ENCODE data around the gene COX14.
"Not testable (repeated sequence)": the region's sequence is repeated elsewhere in the genome, so short reads cannot be mapped to it uniquely, and the experiment has no call there.

Gene COX14

DNA sequence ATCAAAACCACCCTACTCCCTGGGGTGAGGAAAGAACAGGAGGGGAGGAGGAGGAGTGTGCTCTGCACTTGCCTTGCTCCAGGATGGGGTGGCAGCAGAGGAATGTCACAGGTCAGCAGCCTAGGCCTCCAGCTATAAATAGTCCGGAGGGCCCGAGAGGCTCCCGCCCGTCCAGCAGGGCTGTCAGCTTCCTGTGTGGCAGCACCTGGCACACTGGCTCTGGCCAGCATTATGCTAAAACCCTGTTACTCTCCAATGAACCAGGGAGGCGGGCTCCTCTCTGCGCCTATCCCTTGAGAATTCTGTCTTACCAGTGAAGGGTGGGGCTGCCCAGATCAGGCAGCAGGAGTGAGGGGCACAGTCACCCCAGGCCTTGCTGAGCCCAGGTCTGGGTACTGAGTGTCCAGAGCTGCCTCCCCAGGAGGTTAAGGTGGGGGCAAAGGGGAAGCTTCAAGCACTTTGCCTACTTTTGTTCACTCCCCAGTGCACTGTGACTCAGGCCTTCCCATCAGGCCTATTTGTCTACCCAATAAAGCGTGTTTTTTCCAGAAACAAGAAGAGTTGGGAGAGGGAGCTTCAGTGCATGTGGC is 1.2 kb upstream of the COX14 start:
- DNase-seq: no peak

DNA sequence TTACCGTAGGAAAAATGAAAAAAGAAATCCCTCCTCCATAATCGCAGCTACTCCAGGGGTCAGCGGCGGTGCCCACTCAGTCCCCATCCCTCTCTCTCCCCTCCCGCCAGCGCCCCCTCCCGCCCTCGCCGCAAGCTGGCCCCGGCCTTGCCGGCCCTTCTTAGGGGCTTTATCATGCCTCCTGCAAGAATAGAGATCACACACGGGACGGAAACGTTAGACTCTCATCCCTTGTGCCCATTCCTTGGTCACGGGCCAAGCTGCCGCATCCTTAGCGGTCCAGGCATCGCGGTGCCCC is 692 bp upstream of the COX14 start:
- DNase-seq: no peak

DNA sequence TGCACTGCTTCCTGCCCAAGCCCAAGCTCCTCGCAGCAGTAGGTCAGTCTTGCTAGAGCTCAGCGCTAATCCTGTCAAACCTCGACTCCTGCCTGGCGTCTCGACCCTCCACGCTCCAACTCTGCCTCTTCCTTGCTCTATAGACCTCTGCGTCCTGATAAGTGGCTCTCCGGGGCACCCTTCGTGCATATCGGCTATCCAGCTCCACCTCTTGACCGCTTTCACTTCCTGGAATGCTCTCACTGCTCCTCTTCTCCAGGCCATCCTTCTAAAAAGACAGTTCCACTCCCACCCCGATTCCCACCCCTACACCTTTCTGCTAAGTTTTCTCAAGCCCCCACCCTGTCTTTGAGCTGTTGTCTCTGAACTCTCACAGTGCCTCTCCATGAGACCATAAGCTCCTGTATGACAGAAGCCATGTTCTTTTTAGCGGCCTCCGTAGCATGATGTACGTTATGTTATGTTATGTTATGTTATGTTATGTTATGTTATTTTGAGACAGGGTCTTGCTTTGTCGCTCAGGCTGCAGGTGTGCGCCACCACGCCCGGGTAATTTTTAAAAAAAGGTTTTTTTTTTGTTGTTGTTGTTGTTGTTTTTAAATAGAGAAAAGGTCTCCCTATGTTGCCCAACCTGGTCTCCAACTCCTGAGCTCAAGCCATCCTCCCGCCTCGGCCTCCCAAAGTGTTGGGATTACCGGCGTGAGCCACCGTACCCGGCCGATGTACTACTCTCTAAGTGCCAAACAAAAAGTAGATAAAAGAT is 601 bp downstream of the COX14 start:
- DNase-seq: no peak

GRCh38 chr12:50117057-50117622 is 5.1 kb downstream of the COX14 start:
- no peak for DNase-seq

DNA sequence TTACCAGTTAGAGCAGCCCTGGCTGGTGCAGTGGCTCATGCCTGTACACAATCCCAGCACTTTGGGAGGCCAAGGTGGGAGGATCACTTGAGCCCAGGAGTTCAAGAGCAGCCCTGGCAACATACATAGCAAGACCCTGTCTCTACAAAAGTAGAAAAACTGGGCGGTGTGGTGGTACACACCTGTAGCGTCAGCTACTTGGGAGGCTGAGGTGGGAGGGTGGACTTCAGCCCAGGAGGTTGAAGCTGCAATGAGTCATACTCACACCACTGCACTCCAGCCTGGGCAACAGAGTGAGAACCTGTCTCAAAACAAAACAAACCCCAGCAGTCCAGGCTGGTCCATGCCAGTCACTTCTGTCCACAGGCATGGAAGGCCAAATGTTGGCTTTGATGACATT is 7.4 kb downstream of the COX14 start:
- no peak for DNase-seq

DNA sequence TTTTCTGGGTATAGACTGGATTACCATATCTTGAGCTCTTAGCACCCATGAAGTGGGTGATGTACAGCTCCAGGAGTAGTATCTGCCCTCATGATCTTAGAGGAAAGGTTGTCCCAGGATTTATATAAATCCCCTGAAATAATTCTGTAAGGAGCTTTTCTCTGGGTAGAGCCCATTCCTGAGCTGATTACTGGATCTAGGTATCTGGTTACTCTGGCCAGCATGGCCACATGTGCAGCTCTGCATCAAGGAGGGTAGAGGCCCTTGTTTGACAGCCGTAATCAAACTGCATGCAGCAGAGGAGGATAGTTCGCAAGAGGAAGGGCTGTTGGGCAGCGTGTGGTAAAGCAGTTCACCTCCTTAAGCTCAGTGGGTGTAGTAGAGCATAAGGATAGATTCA is 8.5 kb downstream of the COX14 start:
- DNase-seq: no peak

GRCh38 chr12:50120953-50121352 is 8.9 kb downstream of the COX14 start:
- DNase-seq: no peak

- no peak for DNase-seq
Observed at GRCh38 chr12:50121641-50122040, 9.6 kb downstream of the COX14 start.

DNA sequence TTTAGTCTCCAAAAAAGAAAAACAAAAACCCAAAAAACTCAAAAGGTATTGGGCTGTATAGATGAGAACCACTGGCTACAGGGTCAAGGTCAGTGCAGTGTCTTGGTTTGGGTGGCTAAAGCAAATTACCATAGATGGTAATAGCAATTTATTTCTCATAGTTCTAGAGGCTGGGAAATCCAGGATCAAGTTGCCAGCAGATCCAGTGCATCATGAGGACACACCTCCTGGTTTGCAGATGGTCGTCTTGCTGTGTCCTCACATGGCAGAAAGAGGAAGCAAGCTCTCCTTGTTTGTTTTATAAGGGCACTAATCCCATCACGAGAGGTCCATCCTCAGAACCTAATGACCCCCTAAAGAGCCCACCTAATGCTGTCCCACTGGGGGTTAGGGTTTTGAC is 11.2 kb downstream of the COX14 start:
- DNase-seq: no peak

GRCh38 chr12:50127546-50127945 is 15.5 kb downstream of the COX14 start:
- no peak for DNase-seq

DNA sequence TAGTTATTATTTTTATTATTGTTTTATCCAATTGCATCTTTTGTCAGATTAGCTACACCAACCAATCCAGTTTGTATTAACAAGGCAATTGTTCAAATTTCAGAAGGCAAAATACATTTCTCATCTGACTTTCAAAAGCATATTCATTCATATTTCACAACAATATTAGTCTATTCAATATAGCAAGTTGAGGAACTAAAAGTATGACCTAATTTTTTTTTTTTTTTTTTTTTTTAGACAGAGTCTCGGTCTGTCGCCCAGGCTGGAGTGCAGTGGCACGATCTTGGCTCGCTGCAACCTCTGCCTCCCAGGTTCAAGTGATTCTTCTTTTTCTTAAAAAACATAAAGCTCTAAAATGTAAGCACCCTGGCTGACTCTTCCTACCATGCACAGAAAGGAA is 17.3 kb downstream of the COX14 start:
- DNase-seq: no peak

DNA sequence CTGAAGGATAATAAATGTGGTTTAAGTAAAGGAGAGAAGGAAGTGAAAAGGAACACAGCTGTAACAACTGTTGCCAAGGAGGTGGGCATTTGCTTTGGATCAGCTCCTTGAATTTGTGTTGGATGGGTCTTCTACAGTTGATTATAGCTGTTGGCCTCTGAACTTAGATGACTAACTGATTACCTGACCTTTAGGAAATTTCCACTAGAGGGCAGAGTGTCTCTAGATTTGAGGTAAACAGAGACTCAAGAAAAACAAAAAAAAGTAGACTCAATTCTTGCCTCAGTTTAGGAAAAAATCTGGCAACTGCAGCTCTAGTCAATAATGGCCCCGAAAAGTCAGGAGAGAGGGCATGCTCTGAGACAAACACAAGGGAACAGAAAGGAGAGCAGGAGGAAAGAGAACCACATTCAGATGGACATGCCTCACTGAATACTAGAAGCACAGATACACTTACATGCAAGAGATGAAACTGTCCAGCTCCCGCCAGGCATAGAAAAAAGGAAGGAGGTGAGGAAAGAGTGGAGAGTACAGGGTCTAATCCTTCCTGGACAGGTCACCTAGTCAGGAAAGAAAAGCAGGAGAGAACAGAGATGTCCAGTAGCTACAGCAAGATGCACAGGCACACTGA is 20.6 kb downstream of the COX14 start:
- DNase-seq: peak; percentile 67

GRCh38 chr12:50142993-50143392 is 31.0 kb downstream of the COX14 start:
- no peak for DNase-seq

DNA sequence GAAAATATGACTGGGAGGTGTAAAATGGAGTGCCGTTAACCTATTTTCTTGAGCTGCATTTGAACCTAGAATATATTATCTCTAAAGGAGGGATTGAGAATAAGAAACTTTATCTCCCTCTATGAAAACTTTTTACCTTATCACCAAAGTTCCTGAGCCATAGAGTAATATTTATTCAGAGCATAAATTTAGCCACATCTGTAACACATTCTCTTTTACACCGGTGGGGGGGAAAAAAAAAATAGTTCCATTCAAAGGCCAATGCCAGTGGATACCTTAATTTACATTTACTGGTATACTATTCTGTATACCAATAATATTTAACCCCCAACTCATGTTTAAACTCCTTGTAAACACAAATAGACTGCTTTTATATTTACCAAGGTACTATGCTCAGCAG is 33.4 kb downstream of the COX14 start:
- no peak for DNase-seq

DNA sequence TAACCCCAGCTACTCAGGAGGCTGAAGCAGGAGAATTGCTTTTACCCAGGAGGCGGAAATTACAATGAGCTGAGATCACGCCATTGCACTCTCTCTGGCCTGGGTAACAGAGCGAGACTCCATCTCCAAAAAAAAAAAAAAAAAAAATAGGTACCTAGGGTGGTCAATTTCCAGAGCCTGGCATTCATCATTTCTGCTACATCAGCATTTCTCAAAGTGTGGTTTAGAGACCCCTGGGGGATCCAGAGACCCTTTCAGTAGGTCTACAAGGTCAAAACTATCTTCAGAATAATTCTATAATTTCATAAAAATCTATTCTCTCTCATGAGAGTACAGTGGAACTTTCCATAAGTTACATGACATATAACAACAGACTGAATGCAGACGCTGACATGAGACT is 35.2 kb downstream of the COX14 start:
- no peak for DNase-seq

- DNase-seq: not testable (repeated sequence)
Observed at GRCh38 chr12:50148011-50148410, 36.0 kb downstream of the COX14 start.

DNA sequence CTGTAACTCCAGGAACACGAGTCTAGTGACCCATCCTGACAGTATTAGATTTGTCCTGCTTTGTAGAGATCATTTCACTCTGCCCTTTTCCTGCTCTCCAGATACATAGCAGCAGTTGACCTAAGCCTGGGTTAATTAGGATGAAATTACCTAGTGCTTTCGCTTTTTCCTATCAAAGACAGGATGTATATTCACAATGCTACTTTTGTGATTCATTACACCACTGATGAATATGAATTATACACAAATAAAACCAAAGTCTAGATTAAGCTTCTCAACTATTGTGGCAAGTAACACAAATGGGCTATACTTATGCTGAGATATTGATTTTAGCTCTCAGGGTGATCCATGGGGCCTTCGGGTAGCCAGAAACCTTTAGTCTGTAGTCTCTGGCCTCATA is 37.3 kb downstream of the COX14 start:
- no peak for DNase-seq

DNA sequence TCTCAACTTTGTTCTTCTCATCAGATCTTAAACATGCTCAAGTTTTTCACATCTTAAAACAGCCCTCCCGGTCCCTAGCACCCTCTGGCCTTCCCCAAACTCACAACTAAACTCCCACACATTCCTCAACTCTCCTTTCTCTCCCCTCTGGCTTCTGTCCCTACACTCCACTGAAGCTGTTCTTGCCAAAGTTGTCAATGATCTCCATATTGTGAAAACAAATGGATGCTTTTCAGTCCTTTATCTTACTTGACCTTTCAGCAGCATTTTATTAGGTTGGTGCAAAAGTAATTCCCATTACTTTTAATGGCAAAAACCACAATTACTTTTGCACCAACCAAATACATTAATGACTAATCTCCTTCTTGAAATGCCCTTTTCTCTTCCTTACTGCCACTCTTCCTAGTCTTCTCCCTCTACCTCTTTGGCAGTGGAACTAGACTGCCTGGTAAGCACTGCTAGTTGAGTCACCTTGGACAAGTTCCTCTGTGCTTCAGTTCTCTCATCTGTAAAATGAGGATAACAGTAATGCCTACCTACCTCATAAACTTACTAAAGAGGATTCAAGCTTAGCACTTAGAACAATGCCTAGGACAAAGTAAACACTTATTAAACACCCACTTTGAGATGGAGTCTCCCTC is 39.1 kb downstream of the COX14 start:
- no peak for DNase-seq

GRCh38 chr12:50154947-50155346 is 42.9 kb downstream of the COX14 start:
- not testable (repeated sequence) for DNase-seq

DNA sequence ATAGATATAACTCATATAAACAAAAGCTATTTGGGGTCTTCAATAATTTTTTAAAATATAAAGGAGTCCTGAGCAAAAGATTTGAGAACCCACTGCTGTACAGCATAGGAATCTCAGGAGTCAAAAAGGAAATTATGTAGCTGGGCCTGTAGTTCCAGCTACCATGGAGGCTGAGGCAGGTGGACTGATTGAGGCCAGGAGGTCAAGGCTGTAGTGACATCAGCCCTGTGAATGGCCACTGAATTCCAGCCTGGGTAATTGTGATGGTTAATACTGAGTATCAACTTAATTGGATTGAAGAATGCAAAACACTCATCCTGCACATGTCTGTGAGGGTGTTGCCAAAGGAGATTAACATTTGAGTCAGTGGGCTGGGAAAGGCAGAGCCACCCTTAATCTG is 44.6 kb downstream of the COX14 start:
- no peak for DNase-seq

- DNase-seq: no peak
Observed at GRCh38 chr12:50157259-50157658, 45.2 kb downstream of the COX14 start.

DNA sequence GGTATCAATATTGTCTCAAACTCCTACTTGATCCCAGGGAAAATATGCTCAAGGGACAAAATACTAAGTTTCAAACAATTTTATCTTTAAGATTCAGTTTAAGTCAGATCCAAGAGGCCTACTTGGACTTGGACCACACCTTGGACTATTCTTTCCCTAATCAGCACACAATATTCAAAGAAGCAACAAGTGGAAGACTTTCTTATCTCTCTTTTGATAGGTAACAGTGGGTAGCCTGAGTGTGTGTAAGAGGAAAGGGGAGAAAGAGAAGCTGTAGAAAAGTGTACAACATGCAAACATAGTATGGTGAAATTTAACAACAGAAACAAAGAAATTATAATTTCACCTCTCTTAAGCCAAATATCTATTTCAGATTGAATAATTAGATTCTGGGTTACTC is 48.6 kb downstream of the COX14 start:
- no peak for DNase-seq

DNA sequence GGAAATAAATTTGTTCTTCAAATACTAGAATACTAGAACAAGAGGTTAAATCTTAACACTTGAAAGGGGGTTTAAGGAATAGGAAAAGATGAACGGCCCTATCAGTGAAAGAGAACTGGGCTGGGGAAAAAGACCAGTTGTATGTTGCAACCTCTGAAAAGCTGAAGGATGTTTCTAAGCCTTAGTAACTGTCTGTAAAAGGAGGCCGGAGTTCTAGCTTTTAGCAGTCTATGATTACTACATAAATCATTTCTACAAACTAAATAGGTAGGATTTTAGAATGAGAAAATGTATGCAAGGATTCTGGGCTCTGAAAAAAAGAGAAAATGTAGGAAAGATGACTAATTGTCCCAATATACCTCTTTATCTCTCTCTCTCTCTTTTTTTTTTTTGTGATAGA is 50.2 kb downstream of the COX14 start:
- DNase-seq: no peak

- DNase-seq: no peak
Observed at GRCh38 chr12:50164963-50165362, 52.9 kb downstream of the COX14 start.
